Osteoblast (primary cell): ENCODE data around the gene BCL11A. TPM values are rescaled to one million over a fixed set of nuclear protein-coding genes. Genes with fewer than 3 reads are reported as not detected.

ENCODE experiments used
- DNase-seq: peaks from one replicate; pipeline ENCODE4 v3.0.0; 2011; ENCODE audit warnings: low spot score, mixed read lengths; ENCODE audit not compliant: insufficient read length; ENCODE audit errors: missing footprints
- H2AFZ ChIP-seq: 2 replicates; pipeline ENCODE4 v1.6.0; 2011; ENCODE audit warnings: mild to moderate bottlenecking, low read length
- H3K27ac ChIP-seq: 2 replicates; pipeline ENCODE4 v1.5.1; 2011; ENCODE audit warnings: mild to moderate bottlenecking, low read depth, low read length, moderate library complexity
- H3K27me3 ChIP-seq: 2 replicates; pipeline ENCODE4 v1.6.0; 2012; ENCODE audit warnings: mild to moderate bottlenecking, control low read depth, inconsistent platforms, low read length, moderate library complexity; ENCODE audit not compliant: insufficient read depth
- H3K36me3 ChIP-seq: 2 replicates; pipeline ENCODE4 v1.5.1; 2011; ENCODE audit warnings: mild to moderate bottlenecking, low read length, control low read depth, moderate library complexity; ENCODE audit not compliant: insufficient read depth
- H3K4me1 ChIP-seq: 2 replicates; pipeline ENCODE4 v1.5.1; 2011; ENCODE audit warnings: mild to moderate bottlenecking, low read length, control low read depth, moderate library complexity; ENCODE audit not compliant: insufficient read depth
- H3K4me2 ChIP-seq: 2 replicates; pipeline ENCODE4 v1.6.0; 2011; ENCODE audit warnings: mild to moderate bottlenecking, low read length; ENCODE audit not compliant: insufficient read depth
- H3K4me3 ChIP-seq: fragments of 200-600 bp; sonication (generic); 3 replicates; pipeline ENCODE4 v1.5.1; 2012; ENCODE audit warnings: mild to moderate bottlenecking, low read length, inconsistent platforms; ENCODE audit not compliant: insufficient read depth
- H3K79me2 ChIP-seq: 2 replicates; pipeline ENCODE4 v1.6.0; 2012; ENCODE audit warnings: mild to moderate bottlenecking, low read length, control low read depth, inconsistent platforms; ENCODE audit not compliant: insufficient read depth
- H3K9me3 ChIP-seq: 2 replicates; pipeline ENCODE4 v1.5.1; 2011; ENCODE audit warnings: low read depth, low read length, control low read depth
- H4K20me1 ChIP-seq: 2 replicates; pipeline ENCODE4 v1.6.0; 2012; ENCODE audit warnings: mild to moderate bottlenecking, low read length, control low read depth; ENCODE audit not compliant: insufficient read depth
- total RNA-seq: library from RNA; depleted of rRNA; stranded (reverse); fragments of >200 nt; gene quantifications from 2 replicates; pipeline ENCODE4 v1.2.3, GENCODE V29; 2012
- TF ChIP-seq, protein P1 (sequence below): IDR thresholded peaks from 2 replicates; pipeline ENCODE4 v1.5.1; 2011; ENCODE audit warnings: mild to moderate bottlenecking, low read depth, low read length, moderate library complexity; ENCODE audit errors: extremely low read depth

Gene BCL11A
- total RNA-seq, 1 donor, result 1.4 TPM

DNA sequence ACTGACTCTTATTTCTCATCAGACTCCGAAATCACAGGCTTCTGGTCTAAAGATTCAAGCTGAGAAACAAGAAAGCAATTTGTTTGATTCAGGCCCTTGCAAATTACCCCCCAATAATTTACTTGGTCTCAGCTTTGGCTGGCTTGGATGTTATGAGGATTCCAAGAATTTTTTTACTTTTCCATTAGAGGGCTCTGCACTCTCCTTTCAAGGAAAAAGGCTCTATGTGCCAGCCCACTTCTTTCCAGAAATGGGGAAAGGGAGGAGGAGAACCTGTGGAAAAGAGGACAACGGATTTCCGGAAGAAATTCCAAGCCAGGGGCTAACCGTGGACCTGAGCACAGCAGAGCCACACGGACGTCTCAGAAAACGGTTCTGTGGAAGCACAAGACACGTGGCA, 44.4 kb downstream of the BCL11A start:
- H3K36me3 ChIP-seq, result no peaks in the 10 kb centered on the region
- no peak for DNase-seq
- H3K27ac ChIP-seq, result no peak overlapping the region
- no peaks in the 10 kb centered on the region for H3K9me3 ChIP-seq
- H3K4me3 ChIP-seq, result no peak overlapping the region
- no peak overlapping the region for H3K4me2 ChIP-seq
- TF ChIP-seq, protein P1, sequence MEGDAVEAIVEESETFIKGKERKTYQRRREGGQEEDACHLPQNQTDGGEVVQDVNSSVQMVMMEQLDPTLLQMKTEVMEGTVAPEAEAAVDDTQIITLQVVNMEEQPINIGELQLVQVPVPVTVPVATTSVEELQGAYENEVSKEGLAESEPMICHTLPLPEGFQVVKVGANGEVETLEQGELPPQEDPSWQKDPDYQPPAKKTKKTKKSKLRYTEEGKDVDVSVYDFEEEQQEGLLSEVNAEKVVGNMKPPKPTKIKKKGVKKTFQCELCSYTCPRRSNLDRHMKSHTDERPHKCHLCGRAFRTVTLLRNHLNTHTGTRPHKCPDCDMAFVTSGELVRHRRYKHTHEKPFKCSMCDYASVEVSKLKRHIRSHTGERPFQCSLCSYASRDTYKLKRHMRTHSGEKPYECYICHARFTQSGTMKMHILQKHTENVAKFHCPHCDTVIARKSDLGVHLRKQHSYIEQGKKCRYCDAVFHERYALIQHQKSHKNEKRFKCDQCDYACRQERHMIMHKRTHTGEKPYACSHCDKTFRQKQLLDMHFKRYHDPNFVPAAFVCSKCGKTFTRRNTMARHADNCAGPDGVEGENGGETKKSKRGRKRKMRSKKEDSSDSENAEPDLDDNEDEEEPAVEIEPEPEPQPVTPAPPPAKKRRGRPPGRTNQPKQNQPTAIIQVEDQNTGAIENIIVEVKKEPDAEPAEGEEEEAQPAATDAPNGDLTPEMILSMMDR, result no peak
- H3K79me2 ChIP-seq, result no peaks in the 10 kb centered on the region
- no peaks in the 10 kb centered on the region for H3K27me3 ChIP-seq
- H3K4me1 ChIP-seq, result no peaks in the 10 kb centered on the region
- H2AFZ ChIP-seq, result no peak overlapping the region
- no peaks in the 10 kb centered on the region for H4K20me1 ChIP-seq

DNA sequence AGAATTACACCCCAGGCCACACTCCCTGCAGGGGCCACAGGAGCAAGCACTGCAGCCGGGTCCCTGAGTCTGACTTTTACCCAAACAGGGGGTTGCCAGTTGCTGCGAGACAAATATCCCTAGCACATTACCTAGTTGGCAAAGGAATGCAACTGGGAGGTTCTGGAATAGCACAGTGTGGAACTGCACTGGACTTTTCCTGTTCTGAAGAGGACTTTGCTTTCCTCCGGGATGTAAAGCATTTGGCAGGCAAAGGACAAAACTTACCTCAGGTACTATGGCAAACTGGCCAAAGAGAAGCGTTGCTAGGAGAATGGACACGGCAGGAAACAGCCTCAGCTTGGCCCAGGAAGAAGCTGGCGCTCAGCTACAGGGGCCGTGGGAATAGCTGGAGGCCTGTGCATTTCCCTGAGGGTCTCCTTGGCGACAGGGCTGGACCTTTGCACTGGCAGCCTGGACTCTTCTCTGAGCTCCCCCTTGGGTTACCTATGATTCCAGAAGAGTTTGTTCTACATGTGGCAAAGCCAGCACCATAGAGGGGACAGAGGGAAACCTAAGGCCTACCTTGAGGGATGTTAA, 45.0 kb downstream of the BCL11A start:
- Histone ChIP-seq H3K9me3 (no peaks in the 10 kb centered on the region), H3K27me3 (no peaks in the 10 kb centered on the region), H3K36me3 (no peaks in the 10 kb centered on the region), H3K4me1 (no peaks in the 10 kb centered on the region), H3K4me3 (no peak overlapping the region), H3K79me2 (no peaks in the 10 kb centered on the region), H2AFZ (no peak overlapping the region), H3K4me2 (no peak overlapping the region), H3K27ac (no peak overlapping the region), H4K20me1 (no peaks in the 10 kb centered on the region)
- no peak for DNase-seq
- TF ChIP-seq, protein P1, result no peak

- Histone ChIP-seq H3K27me3 (no peaks in the 10 kb centered on the region), H2AFZ (no peak overlapping the region), H3K27ac (no peak overlapping the region), H3K4me2 (no peak overlapping the region), H3K36me3 (no peaks in the 10 kb centered on the region), H3K9me3 (no peaks in the 10 kb centered on the region), H4K20me1 (no peaks in the 10 kb centered on the region), H3K79me2 (no peaks in the 10 kb centered on the region), H3K4me3 (no peak overlapping the region), H3K4me1 (no peaks in the 10 kb centered on the region)
- no peak for DNase-seq
- TF ChIP-seq, protein P1, result no peak
These were observed 46.1 kb downstream of the BCL11A start for GRCh38 chr2:60507211-60507965.

DNA sequence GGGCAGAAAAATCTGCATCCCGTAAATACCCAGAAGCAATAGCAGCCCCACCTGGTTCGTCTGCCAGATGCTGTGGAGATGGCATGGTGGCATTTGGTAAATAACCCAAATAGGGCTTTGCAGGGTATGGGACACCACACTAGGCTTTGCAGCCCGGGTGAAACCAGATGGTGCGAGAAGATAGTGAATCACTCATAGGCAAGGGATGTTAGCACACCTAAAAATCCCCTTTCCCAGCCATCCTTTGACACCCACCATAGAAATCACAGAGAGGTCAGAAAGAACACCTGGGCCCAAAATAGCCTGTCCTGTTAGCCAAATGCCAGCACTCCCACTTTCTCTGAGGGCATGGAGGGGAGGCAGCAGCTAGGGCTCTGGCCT, 47.6 kb downstream of the BCL11A start:
- H2AFZ ChIP-seq, result no peak overlapping the region
- no peak overlapping the region for H3K27ac ChIP-seq
- H3K9me3 ChIP-seq, result no peaks in the 10 kb centered on the region
- DNase-seq, result no peak
- H3K4me1 ChIP-seq, result no peaks in the 10 kb centered on the region
- no peaks in the 10 kb centered on the region for H4K20me1 ChIP-seq
- H3K79me2 ChIP-seq, result no peaks in the 10 kb centered on the region
- H3K36me3 ChIP-seq, result no peaks in the 10 kb centered on the region
- no peak overlapping the region for H3K4me3 ChIP-seq
- TF ChIP-seq, protein P1, result no peak
- no peaks in the 10 kb centered on the region for H3K27me3 ChIP-seq
- no peak overlapping the region for H3K4me2 ChIP-seq
